CD4-positive, alpha-beta T cell treated with Interleukin-17A for 4 hours (primary cell): Measurements from ENCODE around the gene SSR2.
"Not testable (repeated sequence)": the region's sequence is repeated elsewhere in the genome, so short reads cannot be mapped to it uniquely, and the experiment has no call there.

Experiments used
- DNase-seq: peaks from one replicate; pipeline ENCODE4 v3.0.0-alpha.2; 2020; ENCODE audit warnings: mixed read lengths

SSR2 gene

GRCh38 chr1:156045076-156045475 lies 24.3 kb upstream of the SSR2 start:
- DNase-seq, result no peak

DNA sequence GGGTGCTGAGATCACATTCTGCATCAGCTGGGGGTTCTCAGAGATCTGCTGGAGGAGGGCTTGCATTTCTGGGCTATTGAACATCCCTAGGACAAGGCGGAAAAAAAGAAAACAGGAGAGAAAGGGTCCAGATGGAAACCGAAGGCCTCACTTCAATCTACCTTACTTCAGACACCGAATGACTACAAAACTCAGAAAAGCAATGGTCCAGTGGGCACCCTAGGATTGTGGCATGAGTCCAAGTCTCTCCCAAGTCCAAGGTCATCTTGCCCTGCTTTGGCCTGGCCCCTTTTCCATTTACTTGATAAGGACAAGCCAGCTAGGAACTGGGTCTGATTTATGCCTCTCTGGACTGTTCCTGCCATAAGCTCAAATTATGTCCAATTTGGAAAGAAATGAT lies 22.1 kb upstream of the SSR2 start:
- no peak for DNase-seq

- DNase-seq, result not testable (repeated sequence)
These were observed 14.2 kb upstream of the SSR2 start for GRCh38 chr1:156034991-156035390.

DNA sequence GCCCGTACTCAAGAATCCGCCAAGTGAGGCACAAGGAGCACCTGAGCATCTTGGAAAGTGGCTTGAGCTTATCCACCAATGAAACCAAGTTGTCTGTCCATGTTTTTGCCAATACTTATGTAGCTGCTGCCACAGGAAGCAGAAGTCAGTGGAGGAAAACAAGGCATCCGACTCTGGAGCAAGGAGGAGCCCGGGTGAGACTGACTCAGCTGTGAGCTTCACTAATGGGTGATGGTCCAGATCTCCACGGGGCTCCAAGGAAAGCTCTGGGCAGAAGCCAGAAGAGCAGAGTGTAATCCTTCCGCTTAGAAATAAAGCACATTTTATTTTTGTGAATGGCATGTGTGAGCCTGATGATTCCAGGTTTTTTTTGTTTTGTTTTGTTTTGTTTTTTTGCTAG lies 12.3 kb upstream of the SSR2 start:
- DNase-seq, result no peak

DNA sequence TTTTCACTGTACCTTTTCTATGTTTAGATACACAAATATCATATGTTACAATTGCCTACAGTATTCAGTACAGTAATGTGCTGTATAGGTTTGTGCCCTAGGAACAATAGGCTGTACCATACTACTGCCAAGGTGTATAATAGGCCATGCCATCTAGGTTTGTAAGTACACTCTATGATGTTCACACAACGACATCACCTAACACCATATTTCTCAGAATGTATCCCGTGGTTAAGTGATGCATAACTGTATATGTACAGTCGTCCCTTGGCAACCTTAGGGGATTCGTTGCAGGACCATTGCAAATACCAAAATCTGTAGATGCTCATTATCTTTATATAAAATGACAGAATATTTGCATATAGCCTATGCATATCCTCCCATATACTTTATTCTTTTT lies 5.8 kb upstream of the SSR2 start:
- no peak for DNase-seq

DNA sequence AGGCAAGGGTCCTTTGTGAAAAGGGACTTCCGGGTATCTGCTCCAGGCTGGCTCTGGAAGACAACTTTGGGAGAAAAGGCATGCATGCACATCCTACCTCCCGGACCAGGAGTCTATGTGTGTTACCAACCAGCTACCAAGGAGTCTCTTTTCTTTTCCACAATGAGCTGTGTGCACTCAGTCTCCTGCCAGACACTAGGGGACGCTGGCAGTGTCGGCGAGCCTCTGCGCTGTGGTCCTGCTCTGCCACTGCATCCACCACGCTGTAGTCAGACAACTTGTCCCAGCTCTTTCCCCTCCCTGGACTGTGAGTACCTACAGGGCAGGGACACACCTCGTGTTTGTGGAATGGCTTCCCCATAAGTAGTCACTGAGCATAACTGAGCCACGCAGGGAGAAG lies 5.1 kb upstream of the SSR2 start:
- peak; percentile 33 for DNase-seq

DNA sequence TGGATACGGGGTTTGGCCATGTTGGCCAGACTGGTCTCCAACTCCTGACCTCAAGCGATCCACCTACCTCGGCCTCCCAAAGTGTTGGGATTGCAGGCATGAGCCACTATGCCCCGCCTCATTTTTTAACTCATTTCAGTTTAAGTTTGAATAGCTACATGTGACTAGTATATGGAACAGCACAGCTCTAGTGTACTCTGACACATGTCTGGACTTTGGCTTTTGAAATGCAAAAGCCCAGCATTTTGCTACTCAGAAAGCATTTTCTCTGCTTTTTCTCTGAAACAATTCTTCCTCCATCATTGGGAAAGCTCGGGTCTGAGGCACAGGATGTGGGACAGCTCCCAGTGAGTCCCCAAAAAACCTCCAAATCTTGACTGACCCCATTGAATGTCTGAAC lies 4.0 kb upstream of the SSR2 start:
- DNase-seq, result no peak

- no peak for DNase-seq
These were observed 1.2 kb upstream of the SSR2 start for GRCh38 chr1:156021954-156022353.

- no peak for DNase-seq
These were observed 310 bp upstream of the SSR2 start for GRCh38 chr1:156021093-156021428.

GRCh38 chr1:156019946-156020292 lies 832 bp downstream of the SSR2 start:
- no peak for DNase-seq

GRCh38 chr1:156014829-156015228 lies 5.9 kb downstream of the SSR2 start:
- no peak for DNase-seq

DNA sequence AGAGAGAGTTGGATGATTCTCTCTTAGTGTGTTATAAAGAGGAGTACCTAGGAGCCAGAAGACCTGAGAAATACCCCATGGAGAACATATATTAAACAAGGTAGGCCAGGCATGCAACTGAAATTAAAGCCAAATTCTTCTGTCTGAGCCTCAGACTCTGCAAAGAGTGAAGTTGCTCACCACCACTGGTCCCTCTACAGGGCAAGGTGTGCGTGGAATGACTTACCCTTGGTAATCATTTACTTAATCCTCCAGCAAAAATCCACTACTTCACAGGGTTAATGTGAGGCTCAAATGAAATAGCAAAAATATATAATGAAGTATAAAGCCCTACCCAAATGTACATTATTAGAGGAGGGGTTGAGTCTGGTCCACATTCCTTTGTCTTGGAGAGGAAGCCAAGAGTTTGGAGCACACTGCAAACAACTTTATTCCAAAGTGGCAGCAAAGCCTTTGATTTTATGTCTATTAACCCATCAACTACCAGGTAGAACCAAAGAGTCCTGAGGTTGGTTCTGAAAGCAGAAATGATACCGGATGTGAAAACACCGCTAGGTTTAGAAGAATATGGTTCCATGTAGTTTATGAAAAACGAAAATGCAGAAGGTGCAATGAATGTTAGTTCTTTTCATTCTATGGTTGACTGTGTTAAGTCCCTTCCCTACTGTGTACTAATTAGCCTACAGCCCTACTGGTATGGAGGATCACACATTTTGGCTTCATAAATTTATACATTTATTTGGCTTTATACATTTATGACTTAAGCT lies 8.5 kb downstream of the SSR2 start:
- no peak for DNase-seq

GRCh38 chr1:156009404-156009803 lies 11.3 kb downstream of the SSR2 start:
- no peak for DNase-seq

DNA sequence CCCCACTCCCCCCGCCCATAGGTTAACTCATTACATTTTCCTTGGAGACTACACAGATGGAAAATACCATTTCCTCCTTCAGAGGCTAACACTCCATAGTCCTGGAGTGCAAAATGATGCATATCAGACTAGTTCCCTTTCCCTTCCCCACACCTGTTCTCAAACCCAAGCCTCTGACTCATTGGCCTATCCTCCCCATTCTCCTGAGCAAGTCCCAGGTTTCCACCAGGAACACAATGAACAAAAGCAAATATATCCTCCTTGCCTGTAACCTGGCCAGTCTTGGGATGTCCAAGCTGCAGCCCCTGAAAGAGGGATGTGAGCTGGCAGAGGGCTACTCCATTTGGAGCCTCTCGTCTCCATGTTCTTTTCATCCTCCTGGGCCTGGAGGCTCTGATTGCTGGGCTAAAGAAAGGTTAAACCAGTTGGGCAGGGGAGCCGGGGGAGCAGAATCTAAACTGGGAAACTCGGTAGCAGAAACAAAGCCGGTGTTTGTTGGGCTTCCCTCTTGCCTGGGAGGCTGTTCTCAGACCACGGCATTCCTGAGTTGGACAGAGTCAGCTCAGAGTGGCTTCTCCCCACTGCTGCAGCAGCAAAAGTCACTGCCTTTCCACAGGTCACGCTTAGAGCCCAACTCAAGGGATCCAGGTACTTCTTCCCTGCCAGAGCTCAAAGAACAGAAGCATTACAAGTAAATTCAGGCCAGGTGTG lies 13.9 kb downstream of the SSR2 start:
- DNase-seq, result no peak

DNA sequence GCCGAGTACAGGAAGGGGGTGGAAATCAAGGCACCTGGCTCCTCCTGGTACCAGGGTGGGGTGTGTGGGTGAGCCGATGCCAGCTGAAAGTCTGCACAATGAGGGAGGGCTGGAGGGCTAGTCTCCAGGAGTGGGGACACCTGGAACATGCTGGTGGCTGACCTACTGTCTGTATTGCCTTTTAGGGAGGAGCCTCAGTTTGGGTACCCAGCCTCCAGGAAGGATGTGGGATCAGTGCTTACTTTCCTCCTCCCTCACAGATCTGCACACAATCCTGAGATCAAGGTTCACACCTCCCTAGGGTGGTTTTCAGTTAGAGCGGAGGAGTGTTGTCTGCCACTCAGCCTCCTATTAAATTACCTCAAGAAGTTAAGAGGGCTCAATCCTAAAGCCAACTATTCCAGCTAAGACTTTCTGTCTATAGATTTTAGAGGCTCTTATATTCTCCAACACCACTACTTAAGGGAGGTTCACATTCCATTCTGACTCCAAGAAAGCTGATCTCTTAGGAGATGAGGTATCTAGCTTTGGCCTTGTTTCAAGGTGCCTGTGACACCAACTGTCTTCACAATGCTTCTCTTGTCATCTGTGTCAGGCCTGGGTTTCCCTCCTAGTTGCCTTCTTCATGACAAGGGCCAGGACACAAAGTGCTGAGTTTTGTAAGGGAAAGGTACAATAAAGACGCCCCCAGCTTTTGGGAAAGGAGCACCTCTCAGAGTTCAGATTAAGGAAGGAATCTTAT lies 15.7 kb downstream of the SSR2 start:
- DNase-seq, result peak; percentile 39

GRCh38 chr1:156003923-156004188 lies 16.9 kb downstream of the SSR2 start:
- no peak for DNase-seq

DNA sequence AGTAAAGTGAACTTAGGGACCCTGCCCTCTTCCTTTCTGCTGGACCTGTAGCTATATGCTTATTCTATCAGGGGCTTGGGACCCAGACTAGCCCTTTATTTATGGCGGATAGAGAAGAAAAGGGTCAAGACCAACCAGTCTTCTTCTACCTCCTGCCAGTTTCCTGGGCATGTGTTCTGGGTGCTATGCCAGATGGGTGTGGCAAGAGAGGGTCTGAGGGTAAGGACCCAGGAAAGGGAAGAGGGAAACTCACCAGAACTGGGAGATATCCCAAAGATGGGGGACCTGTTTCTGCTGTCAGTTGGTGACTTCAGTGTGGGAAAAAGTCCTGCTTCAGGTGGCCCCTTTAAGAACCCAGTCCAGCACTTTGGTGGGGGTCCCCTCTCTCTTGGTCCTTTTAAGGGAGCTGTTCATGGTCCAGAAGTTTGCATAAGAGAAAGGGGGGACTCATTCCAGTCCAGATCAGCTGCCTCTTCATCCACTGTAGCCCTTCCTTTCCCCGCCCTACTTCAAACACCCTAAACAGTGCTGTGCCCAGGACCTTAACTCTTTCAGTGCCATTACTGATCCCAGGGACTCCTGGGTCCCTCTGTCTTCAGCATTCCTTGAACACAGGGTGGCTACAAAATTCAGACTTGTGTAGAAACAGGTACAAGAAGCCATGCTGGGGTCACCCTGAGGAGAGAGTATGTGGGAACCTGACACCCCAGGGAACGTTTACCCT lies 18.4 kb downstream of the SSR2 start:
- no peak for DNase-seq

GRCh38 chr1:156001662-156002171 lies 19.0 kb downstream of the SSR2 start:
- no peak for DNase-seq

- DNase-seq, result no peak
These were observed 19.6 kb downstream of the SSR2 start for GRCh38 chr1:156001021-156001661.

- DNase-seq, result no peak
These were observed 20.8 kb downstream of the SSR2 start for GRCh38 chr1:155999964-156000363.

- no peak for DNase-seq
These were observed 24.6 kb downstream of the SSR2 start for GRCh38 chr1:155996166-155996565.

GRCh38 chr1:155993595-155993994 lies 27.2 kb downstream of the SSR2 start:
- no peak for DNase-seq
